ENCODE measurements around the gene ZNF276.

DNA sequence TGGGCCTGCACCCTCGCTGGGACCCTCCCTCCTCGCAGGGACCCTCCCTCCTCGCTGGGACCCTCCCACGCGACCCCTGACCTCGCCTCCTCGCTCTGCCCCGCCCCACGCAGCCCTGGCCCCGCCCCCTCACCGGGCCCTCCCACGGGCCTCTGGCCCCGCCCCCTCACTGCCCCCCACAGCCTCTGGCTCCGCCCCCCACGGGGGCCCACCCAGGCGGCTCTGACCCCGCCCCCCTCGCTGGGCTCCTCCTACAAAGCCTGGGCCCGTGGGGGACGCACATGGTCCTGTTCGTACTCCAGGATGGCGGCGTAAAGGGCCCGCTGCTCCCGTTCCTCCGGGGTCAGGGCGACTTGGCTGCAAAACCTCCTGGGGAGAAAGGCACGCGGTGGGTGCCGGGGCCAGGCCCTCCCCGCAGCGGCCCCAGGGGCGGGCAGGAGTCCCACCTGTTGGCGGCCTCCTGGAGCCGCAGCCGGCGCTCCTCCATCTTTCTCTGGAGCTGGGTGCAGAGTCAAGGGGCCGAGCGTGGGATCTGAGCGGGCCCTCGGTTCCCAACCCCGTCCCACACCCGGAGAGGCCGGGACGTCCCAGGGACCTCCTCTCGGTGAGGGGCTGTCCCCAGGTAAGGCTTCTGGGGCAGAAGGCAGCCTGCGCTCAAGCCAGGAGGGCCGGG lies 9.6 kb upstream of the ZNF276 start:
- TF ChIP-seq, protein P1, sequence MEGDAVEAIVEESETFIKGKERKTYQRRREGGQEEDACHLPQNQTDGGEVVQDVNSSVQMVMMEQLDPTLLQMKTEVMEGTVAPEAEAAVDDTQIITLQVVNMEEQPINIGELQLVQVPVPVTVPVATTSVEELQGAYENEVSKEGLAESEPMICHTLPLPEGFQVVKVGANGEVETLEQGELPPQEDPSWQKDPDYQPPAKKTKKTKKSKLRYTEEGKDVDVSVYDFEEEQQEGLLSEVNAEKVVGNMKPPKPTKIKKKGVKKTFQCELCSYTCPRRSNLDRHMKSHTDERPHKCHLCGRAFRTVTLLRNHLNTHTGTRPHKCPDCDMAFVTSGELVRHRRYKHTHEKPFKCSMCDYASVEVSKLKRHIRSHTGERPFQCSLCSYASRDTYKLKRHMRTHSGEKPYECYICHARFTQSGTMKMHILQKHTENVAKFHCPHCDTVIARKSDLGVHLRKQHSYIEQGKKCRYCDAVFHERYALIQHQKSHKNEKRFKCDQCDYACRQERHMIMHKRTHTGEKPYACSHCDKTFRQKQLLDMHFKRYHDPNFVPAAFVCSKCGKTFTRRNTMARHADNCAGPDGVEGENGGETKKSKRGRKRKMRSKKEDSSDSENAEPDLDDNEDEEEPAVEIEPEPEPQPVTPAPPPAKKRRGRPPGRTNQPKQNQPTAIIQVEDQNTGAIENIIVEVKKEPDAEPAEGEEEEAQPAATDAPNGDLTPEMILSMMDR (IDR thresholded peaks at IDR 0.05; ENCODE audit: low read length) = no peak
- no peak for TF ChIP-seq EZH2 (IDR thresholded peaks at IDR 0.05; ENCODE audit: borderline replicate concordance, low read length)

Measured in OCI-LY1 (cell line).